Lung (tissue), 12 donors: ENCODE data around the gene RGS7. TPM values are rescaled to one million over a fixed set of nuclear protein-coding genes. Genes with fewer than 3 reads are reported as not detected.

Experiments
- ATAC-seq: fragments of 200-7000 bp; cut with Tn5 transposase; one replicate; pipeline ENCODE4 v1.9.1; 2020; ENCODE audit warnings: moderate number of reproducible peaks; ENCODE audit not compliant: insufficient read depth, low FRiP score
- DNase-seq, 3 donors: peaks; one replicate each; pipeline ENCODE4 v3.0.0-alpha.2; 2013 to 2017
- H3K27ac ChIP-seq, 2 donors: one replicate each; pipeline ENCODE4 v1.5.1; 2013; ENCODE audit warnings: mild to moderate bottlenecking in 2 of 2, moderate library complexity in 2 of 2, control low read depth in 1 of 2, inconsistent platforms in 1 of 2, low read depth in 1 of 2, low read length in 1 of 2
- H3K27me3 ChIP-seq, 3 donors: one replicate each; pipeline ENCODE4 v1.5.1; 2013; ENCODE audit warnings: low read length in 2 of 3; ENCODE audit not compliant: control insufficient read depth in 3 of 3, insufficient read depth in 3 of 3
- H3K36me3 ChIP-seq, 4 donors: one replicate each; pipeline ENCODE4 v1.5.1; 2013; ENCODE audit warnings: low read length in 4 of 4, mild to moderate bottlenecking in 1 of 4, moderate library complexity in 1 of 4; ENCODE audit not compliant: control insufficient read depth in 4 of 4, insufficient read depth in 4 of 4
- H3K4me1 ChIP-seq, 5 donors: one replicate each; pipeline ENCODE4 v1.5.1; 2013; ENCODE audit warnings: low read length in 5 of 5, mild to moderate bottlenecking in 2 of 5, moderate library complexity in 1 of 5; ENCODE audit not compliant: control insufficient read depth in 5 of 5, insufficient read depth in 5 of 5
- H3K4me3 ChIP-seq: one replicate; pipeline ENCODE4 v1.5.1; 2013; ENCODE audit warnings: mild to moderate bottlenecking, control low read depth, moderate library complexity
- H3K9ac ChIP-seq, 2 donors: one replicate each; pipeline ENCODE4 v1.5.1; 2013; ENCODE audit warnings: low read length in 2 of 2, control low read depth in 1 of 2; ENCODE audit not compliant: insufficient read depth in 1 of 2
- H3K9me3 ChIP-seq, 4 donors: one replicate each; pipeline ENCODE4 v1.5.1; 2013; ENCODE audit warnings: low read length in 3 of 4, mild to moderate bottlenecking in 1 of 4, moderate library complexity in 1 of 4; ENCODE audit not compliant: control insufficient read depth in 4 of 4, insufficient read depth in 3 of 4
- CTCF ChIP-seq: IDR thresholded peaks from 2 replicates; pipeline ENCODE4 v1.5.1; 2012; ENCODE audit warnings: mild to moderate bottlenecking; ENCODE audit errors: control extremely low read depth, extremely low read depth
- WGBS, 2 donors: extraction: QIAGEN DNeasy Blood & Tissue Kit; methylation state at CpG; one replicate each; pipeline ENCODE4 v1.1.7; 2013; 5-methylcytosine and 5-hydroxymethylcytosine counted together
- polyA plus RNA-seq, 2 donors: library from polyadenylated mRNA; stranded (reverse); fragments of 200-250 nt; gene quantifications; one replicate each; pipeline ENCODE4 v1.2.1, GENCODE V29; 2013
- total RNA-seq, 2 donors: library from RNA; depleted of rRNA in 1 of 2; stranded (reverse); fragments of >200 nt in 1 of 2; gene quantifications; one replicate each; pipeline ENCODE4 v1.2.1, GENCODE V29; 2014 to 2021
- donor health status: control.
- donor health status: control.
- donor health status: Bipolar disorder and iron deficiency.
- donor health status: healthy.
- donor health status: DM: yes; HTN: yes; CAD: no.

RGS7 gene
- total and polyA plus RNA-seq, 4 donors: 0.06 to 0.25 (median 0.08) TPM; not detected in 1

- DNase-seq (no peak), ATAC-seq (no peak)
- no peaks in the 10 kb centered on the region for H3K4me1 ChIP-seq
- no peak overlapping the region for H3K4me3 ChIP-seq
- 83 to 91% methylated on average over 4 of the region's 4 CpGs for WGBS, 2 donors
- H3K27ac ChIP-seq: no peak overlapping the region
- H3K9me3 ChIP-seq: no peaks in the 10 kb centered on the region
- H3K27me3 ChIP-seq: peaks cover 0 to 4% (median 0%) of the 10 kb centered on the region in 3 donors
- no peak for TF ChIP-seq CTCF
- H3K9ac ChIP-seq: no peak overlapping the region
- H3K36me3 ChIP-seq: no peaks in the 10 kb centered on the region
These were observed 394.9 kb downstream of the RGS7 start for GRCh38 chr1:240962086-240962485.

GRCh38 chr1:240956424-240956823, 400.6 kb downstream of the RGS7 start:
- Histone ChIP-seq H3K27ac (no peak overlapping the region), H3K36me3 (no peaks in the 10 kb centered on the region), H3K9ac (no peak overlapping the region), H3K27me3 (no peaks in the 10 kb centered on the region), H3K4me1 (no peaks in the 10 kb centered on the region), H3K9me3 (no peaks in the 10 kb centered on the region), H3K4me3 (no peak overlapping the region)
- DNase-seq (no peak), ATAC-seq (no peak)
- no peak for TF ChIP-seq CTCF
- 76 to 83% methylated on average over 2 of the region's 2 CpGs for WGBS, 2 donors

- Histone ChIP-seq H3K36me3 (no peaks in the 10 kb centered on the region), H3K4me3 (no peak overlapping the region), H3K27me3 (no peaks in the 10 kb centered on the region), H3K9ac (no peak overlapping the region), H3K4me1 (no peaks in the 10 kb centered on the region), H3K9me3 (no peaks in the 10 kb centered on the region), H3K27ac (no peak overlapping the region)
- ATAC-seq (no peak), DNase-seq (no peak)
- no peak for TF ChIP-seq CTCF
- WGBS, 2 donors: 46 to 48% methylated on average over 2 of the region's 2 CpGs
These were observed 401.0 kb downstream of the RGS7 start for GRCh38 chr1:240956020-240956419.

GRCh38 chr1:240947438-240948224, 409.4 kb downstream of the RGS7 start:
- H3K9ac ChIP-seq: no peak overlapping the region
- H3K36me3 ChIP-seq: no peaks in the 10 kb centered on the region
- no peak overlapping the region for H3K27ac ChIP-seq
- no peak for TF ChIP-seq CTCF
- DNase-seq (no peak), ATAC-seq (no peak)
- H3K4me1 ChIP-seq: no peaks in the 10 kb centered on the region
- H3K27me3 ChIP-seq: no peaks in the 10 kb centered on the region
- WGBS, 2 donors: 78 to 88% methylated on average over 9 of the region's 9 CpGs
- no peak overlapping the region for H3K4me3 ChIP-seq
- H3K9me3 ChIP-seq: no peaks in the 10 kb centered on the region
